NCI-H1417 (cell line): ENCODE data around the gene AOX1.
"Not testable (repeated sequence)": the region's sequence is repeated elsewhere in the genome, so short reads cannot be mapped to it uniquely, and the experiment has no call there.

ENCODE experiments used
- DNase-seq, 3 experiments: peaks; one replicate each; lab custom pipeline; 2025; lab: John Stamatoyannopoulos, UW

Gene AOX1

DNA sequence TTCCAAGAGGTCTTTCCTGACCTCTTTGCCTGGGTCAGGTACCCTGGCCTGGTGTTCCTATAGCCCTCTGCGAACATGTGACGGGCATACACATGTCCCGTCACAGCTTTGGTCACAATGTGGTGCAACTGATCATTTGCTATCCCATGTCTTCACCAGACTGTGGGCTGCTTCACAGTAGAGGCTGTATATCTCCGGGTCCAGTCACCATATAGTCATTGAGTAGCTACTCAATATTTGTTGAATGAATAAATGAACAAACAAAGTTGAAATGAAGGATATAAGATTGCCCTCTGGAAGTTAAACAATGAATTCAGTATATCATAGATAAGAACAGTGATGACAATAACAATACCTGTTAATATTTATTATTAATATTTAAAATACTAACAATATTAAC lies 16.8 kb downstream of the AOX1 start:
- no peak for DNase-seq

DNA sequence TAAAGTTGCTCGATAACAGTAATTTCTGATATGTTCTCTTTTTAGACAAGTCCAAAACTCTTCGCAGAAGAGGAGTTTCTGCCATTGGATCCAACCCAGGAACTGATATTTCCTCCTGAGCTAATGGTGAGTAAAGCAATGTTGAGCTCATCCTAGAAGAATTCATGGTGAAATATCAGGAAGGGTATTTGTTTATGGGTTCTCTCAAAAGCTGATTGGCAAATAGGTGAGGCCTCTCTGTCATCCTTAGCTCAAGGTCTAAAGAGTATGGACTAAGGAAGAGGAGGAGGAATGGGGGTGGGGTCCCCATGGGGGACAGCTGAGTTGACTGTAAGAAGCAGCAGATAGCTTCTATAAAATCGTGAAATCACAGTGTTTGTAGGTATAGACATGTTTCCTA lies 18.2 kb downstream of the AOX1 start:
- no peak for DNase-seq

DNA sequence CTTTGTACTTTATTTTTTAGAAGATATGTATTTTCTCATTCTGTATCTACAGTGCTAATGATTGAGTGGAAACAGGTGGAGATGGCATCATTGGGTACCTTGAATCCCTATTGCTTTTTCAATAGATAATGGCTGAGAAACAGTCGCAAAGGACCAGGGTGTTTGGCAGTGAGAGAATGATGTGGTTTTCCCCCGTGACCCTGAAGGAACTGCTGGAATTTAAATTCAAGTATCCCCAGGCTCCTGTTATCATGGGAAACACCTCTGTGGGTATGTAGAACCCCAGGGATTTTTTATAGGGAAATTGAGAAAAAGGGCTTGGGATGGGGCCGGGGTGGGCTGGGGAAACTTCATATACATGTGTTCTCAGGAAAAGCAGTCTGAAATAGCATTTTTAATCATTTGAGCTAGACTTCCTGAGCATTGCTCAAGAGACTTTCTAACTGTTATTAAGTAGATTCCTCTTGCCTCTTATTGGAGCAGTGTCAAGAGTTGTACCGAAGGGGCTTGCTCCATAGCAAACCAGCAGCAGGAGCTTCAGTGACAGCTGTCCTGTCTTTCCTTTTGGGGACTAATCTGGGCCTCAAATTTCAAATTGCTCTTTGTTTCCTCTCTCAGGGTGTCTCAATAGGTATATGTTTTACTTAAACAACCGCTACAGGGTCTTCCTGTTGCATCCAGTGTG lies 18.9 kb downstream of the AOX1 start:
- DNase-seq: no peak

DNA sequence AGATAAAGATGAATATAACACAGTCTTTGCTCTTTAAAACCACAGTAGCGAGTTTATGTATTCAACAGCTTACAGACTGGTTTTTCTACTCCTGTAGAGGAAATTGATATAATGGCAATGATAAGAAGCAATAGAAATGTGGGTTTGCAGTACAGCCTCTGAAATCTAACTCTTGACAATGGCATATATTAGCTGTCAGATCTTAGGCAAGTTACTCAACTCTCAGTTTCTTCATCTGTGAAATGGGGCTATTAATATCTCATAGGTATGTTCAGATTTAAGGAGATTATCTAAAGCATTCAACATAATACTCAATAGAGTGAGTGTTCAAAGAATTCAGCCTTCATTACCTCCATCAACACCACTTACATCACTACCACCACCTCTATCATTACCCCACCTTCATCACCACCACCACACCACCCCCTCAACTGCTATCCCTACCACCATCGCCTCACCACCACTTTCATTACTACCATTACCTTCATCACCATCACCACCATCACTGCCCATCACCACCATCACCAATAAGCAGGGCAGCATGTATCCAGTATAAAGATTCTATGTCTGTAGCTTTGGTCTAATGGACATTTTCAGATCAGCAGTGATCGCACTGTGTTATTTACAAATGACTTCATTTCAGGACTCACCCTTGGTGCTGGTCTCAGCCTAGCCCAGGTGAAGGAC lies 22.7 kb downstream of the AOX1 start:
- no peak for DNase-seq

DNA sequence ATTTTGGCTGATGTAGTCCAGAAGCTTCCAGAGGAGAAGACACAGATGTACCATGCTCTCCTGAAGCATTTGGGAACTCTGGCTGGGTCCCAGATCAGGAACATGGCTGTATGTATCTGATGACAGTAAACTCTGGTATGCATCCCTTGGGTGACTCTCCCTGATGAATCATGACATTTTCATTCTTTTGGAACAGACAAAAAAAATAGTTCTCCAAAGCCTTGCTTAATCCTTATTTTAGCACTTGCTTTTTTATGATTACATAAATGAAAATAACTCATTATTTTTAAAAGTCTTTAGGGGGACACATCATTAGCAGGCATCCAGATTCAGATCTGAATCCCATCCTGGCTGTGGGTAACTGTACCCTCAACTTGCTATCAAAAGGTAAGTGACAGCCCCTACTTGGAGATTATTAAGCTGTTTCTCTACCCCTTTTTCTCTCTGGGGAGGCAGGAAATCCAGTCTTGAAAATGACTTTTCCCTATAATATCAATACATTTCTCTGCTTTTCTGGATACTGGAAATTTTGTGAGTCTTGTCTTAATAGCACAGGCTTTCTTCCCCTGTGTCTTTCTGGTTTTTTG lies 23.3 kb downstream of the AOX1 start:
- no peak for DNase-seq

DNA sequence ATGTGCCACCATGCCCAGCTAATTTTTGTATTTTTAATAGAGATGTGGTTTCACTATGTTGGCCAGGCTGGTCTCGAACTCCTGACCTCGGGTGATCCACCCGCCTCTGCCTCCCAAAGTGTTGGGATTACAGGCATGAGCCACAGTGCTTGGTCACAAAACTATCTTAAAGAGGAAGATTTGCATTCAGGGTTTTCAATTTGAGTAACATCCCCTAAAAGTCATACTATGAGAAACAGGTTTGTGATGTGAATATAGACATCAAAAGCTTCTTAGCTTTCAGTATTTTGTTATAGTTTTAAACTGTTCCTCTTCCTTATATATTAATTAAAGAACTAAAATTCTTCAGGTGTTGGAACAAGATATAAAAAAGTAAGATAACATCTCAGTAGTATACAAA lies 24.4 kb downstream of the AOX1 start:
- not testable (repeated sequence) for DNase-seq

DNA sequence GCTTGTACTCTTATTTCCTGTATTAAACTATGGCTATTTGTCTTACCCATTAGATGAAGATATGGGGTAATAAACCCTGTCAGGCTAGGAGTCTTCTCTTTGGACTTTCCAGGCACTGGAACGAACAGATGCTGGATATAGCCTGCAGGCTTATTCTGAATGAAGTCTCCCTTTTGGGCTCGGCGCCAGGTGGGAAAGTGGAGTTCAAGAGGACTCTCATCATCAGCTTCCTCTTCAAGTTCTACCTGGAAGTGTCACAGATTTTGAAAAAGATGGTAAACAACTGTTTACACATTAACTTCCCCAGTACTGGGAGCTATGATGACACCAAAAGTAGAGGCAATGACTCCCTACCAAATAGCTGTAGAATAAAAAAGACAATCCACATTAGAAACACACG lies 27.9 kb downstream of the AOX1 start:
- no peak for DNase-seq

DNA sequence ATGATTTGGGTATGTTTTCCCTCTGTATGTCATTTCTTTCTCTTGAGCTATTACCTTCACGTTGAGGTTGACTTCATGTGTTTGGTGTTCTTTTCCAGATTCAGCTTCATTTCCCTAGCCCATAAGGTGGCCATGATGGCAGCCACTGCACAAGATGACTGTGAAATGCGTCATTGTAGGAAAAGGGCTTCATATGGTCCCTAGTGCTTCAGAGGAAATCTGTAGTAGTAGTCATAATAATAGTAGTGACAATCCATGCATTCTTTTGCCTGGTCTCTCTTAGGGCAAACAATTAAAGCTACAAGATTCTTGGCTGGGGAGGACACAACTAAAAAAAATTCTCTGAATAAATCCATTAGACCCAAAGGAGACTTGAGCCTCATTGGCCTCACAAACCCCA lies 28.4 kb downstream of the AOX1 start:
- DNase-seq: no peak

DNA sequence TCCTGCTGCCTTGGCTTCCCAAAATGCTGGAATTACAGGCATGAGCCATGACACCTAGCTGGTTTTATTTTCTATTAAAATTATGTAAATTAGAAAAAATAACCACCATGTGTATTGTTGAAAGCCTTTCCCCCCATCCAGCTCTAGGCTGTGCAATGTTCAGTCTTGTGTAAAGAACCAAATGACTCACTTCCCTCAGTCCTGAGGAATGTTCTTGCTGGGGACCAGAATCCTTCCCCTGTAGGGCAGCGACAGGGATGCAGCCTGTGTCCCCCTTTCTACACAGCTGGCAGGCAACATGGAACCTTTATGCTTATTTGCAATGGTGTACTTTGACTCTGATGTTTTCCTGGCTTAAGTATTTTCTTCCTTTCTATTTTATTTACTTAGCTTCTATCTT lies 29.4 kb downstream of the AOX1 start:
- no peak for DNase-seq

DNA sequence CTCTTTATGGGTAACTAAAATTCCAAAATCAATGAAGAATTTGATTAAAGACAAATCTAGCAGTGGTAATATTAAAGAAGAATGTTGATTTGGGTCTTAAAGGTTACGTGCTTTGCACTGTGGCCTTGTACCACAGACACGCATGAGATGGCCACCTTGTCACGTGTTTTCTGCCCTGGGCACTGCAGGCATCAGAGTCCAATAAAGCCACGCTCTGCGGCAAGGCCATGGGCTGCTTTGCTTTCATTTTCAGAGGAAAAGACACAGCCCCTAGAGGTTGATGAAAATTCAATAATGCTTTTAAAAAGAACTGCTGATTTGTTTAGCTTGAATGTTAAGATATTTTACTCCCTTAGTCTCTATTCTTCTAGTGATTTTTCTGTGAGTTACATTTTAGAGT lies 30.4 kb downstream of the AOX1 start:
- DNase-seq: no peak

DNA sequence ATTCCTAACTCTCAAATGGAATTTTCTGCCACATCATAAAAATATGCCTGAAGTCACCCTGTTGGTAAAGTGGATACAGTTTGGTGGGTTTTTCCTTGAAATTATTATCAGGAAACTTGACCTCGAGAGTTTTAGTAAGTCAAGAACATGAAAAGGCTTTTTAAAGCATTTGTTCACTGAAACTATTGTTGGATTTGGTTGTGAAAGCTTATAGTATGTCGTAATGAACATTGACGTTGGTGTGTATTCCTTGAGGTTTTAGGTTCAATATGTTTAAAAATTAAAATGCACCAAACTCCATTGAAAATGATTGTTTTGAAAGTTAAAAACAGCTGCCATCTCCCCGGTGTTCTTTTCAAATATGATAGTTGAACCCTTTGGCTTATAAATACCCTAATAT lies 30.8 kb downstream of the AOX1 start:
- no peak for DNase-seq

DNA sequence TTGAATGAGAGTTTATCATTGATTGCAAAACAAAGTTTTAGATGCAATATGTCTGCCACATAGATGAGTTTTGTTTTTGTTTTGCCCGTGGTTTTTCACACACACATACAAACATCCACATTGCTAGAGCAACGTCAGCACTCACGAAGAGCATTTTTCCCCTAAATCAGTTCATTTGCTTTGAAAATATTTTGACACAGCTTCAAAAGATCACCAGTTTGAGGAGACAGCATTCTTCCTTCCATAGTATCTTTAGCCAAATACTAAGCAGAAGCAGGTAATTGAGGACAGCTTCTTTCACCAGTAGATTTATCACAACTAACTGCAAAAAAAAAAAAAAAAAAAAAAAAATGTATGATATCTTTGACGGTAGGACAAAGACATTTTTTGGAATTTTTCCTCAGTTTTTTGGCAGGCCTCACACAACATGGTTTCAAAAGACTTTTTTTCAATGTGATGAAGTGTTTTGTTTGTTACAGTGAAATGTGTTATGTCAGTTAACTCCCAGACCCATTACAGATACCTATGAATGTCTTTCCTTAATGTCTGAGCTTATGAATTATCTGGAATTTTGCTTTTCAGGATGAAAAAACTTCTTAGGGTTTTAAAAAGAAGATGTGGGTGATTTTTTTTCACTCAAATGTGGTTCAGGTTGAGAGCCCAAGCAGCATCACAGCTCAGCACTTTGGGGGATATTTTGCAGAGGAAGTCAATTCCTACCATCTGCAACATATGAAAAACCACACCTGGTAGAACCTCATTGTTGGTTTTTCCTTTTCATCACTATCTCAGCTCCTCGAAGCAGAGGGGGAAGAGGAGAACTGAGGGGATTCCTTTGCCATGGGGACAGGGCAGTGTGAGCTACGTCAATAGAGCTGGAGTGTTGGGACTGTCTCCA lies 31.6 kb downstream of the AOX1 start:
- DNase-seq: no peak

DNA sequence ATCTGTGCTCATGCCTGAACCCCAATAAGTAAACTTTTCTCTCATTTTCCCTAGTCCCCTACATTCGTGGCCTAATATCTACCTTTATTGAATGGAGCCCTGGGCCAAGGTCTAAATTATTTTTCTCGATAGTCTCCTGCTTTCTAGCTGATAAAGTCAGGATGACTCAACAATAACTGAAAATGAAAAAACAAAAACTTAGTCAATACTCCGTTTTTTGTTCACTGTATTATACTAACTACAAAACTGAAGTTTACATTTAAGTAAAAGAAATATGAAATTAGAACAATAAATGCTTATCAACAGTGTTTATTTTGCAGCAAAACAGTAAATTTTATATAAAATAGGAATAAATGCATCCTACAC lies 32.2 kb downstream of the AOX1 start:
- no peak for DNase-seq

DNA sequence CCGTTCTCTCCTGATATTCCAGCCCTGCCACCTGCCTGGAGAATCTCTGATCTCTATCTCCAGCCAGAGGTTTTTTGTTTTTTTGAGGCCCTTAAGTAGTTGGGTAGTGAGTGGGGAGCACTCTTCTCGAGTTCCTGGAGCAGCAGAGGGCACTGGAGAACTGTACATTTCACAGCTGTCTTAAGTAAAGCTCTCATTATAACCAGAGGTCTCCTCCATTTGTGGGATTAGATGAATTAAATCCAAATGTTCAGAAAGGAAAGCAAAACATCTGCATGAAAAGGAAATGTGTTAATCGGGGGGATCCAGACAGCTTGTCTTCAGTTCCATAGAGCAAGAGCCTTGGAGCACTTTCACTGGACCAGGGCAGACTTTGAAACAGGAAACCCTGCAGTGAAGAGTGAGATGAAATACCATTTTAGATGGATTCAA lies 32.8 kb downstream of the AOX1 start:
- peak in 1 of 3 experiments; percentile 11 for DNase-seq

DNA sequence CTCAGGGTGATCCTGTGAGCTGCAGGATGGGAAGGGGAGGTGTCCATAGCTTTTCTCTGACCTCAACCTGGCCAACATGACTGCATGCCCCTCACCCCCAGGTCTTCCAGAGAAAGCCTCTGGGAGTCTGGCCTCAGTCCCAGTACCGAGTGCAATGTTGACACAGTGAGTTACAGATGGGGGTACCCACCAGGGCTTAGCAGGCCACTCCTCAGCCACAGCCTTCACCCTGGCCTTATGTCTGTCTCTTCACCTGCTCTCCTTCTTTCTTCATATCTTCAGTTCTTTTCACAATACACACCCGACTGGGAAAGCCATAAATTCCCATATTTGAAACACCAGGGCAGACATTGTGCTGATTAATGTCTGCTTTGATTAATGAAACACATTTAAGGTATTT lies 33.5 kb downstream of the AOX1 start:
- no peak for DNase-seq

DNA sequence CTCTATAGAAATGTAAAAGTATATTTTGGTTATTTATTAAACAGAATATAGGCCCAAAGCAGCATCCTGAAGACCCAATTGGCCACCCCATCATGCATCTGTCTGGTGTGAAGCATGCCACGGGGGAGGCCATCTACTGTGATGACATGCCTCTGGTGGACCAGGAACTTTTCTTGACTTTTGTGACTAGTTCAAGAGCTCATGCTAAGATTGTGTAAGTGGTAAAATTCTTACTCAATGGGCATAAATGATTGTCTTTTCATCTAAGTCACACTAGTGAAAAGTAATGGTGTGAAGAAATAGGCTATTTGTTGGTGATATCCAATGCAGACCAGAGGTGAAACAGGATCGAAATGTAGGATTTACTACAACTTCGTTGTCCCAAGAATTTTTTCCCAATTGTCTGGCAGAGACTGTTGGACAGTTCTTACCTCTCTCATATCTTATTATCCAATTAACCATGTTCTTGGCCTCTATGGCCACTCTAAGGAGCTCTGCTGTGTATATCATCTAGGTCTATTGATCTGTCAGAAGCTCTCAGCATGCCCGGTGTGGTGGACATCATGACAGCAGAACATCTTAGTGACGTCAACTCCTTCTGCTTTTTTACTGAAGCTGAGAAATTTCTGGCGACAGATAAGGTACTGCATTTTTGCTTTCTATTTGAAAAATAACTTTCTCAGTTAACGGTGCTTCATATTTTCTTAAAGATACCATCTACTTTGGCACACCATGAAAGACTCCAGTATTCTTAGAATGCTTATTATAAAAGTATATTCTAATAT lies 35.0 kb downstream of the AOX1 start:
- DNase-seq: no peak

DNA sequence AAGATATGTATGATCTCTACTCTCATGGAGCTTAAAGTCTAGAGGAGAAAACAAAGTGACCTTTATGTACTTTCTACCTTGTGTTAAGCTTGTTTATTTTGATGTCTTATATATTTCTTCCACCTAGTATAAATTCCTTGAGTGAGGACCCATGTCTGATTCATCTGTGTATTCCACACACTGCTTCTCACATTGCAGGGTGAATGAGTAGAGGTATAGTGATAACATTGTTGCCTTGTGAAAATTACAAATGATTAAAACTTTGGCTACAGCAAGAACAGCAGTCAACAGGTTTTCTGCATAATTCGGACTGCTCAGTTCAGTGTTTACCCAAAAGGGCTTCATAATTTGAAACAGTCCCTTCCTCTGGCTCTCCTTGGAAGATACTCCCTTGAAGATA lies 36.3 kb downstream of the AOX1 start:
- DNase-seq: no peak

DNA sequence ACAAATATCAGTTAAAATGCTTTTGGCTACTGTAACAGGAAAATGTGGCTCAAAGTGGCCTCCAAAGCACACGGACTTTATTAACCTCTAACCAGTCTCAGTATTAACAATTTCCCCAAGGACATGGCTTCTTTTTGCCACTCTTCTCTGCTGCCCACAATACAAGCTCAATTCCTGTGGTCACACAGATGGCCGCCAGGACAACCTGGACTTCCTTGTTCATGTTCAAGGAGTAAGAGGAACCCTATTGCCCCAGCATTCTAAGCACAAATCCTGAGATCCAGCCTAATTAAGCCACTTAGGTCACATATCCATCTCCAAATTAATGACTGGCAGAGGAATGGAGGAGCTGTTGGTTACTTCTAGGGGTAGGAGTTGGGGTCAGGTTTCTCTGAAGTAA lies 38.2 kb downstream of the AOX1 start:
- DNase-seq: no peak

DNA sequence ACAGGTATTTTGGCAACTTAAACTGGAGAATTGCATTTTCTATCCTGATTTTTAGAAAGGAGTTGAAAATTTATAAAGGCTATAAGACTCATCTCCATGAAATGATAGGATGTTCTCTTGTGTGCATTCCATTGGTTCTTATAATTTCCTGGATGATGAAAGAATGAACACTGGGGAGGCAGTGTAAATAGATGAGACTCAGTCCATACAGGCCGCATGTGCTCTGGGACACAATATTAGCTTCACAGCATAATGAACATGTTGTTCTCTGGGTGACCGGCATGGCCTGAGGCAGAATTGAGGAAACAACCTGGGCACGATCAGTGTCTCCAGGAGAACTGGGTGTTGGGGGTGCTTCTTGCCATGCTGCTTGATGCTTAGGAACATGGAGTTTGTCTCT lies 38.8 kb downstream of the AOX1 start:
- DNase-seq: no peak

DNA sequence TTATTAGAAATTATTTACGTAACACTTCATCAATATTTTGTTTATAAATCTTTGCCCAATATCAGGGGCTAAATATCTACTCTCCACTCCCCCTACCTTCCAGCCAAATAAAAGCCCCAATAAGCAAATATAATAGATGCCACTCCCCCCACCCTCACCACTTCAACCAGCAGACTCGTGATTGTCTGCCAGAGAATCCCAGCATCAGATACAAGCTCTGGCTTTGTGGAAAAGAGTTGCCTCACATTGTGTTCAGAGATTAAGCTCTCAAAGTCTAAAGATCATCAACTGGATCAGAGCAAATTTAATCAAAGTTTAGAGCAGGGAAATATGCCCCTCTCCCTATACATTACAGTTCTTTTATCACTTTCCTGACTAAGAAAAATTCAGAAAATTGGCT lies 39.5 kb downstream of the AOX1 start:
- no peak for DNase-seq

DNA sequence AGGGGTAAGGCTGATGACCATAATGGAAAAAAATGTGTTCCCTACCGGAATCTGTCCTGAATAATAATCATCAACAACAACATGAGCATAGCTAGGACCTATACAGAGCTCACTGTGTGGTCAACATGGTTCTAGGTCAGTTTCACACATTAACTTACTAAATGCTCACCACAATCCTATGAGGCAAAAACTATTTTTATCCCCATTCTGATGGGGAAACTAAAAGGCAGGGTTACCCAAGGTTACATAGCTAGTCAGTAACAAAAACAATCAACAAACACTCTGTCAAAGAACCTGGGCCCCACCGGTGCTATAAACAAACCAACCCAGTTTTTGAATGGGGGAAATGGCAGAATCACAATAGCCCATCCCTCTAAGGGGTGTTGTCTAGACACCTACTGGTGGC lies 40.1 kb downstream of the AOX1 start:
- DNase-seq: no peak
